HepG2 (cell line): ENCODE results near the gene MYO5B.

Source experiments
- CEBPB ChIP-seq: IDR thresholded peaks from 2 replicates; pipeline ENCODE4 v1.6.1; 2011; ENCODE audit warnings: low read depth, low read length, improper control_type of control experiment, borderline replicate concordance
- MED13 ChIP-seq: sonication (generic); formaldehyde crosslinking; IDR thresholded peaks from 2 replicates; pipeline ENCODE4 v1.5.0; 2020; ENCODE audit warnings: missing genetic modification reagents
- NR2F1 ChIP-seq, 2 experiments: fragments of 450-650 bp in 1 of 2; formaldehyde crosslinking in 1 of 2; IDR thresholded peaks; 2 replicates each; pipeline versions ENCODE4 v1.5.0 to v1.6.1; 2016 to 2020; ENCODE audit warnings: mild to moderate bottlenecking in 1 of 2, missing compliant biosample characterization in 1 of 2, missing genetic modification reagents in 1 of 2, moderate library complexity in 1 of 2
- POLR2A ChIP-seq, 2 experiments: IDR thresholded peaks; 2 replicates each; pipeline ENCODE4 v1.6.1; 2011; ENCODE audit warnings: low read depth in 2 of 2, low read length in 2 of 2, mild to moderate bottlenecking in 1 of 2, moderate library complexity in 1 of 2; ENCODE audit not compliant: insufficient read depth in 1 of 2
- ZFP36 ChIP-seq: fragments of 150-350 bp; IDR thresholded peaks from 2 replicates; pipeline ENCODE4 v1.6.1; 2018; ENCODE audit warnings: borderline replicate concordance, low read length, low read depth; ENCODE audit not compliant: partially characterized antibody
- ZNF30 ChIP-seq: sonication (generic); formaldehyde crosslinking; IDR thresholded peaks from 2 replicates; pipeline ENCODE4 v1.5.0; 2020; ENCODE audit warnings: mild to moderate bottlenecking, missing genetic modification reagents
- ZNF777 ChIP-seq: sonication (generic); formaldehyde crosslinking; IDR thresholded peaks from 2 replicates; pipeline ENCODE4 v1.4.0; 2020; ENCODE audit warnings: missing genetic modification reagents
- TF ChIP-seq, protein P1 (sequence below): sonication (generic); formaldehyde crosslinking; IDR thresholded peaks from 2 replicates; pipeline ENCODE4 v1.9.0; 2021; ENCODE audit warnings: missing genetic modification reagents, mild to moderate bottlenecking, borderline replicate concordance
- TF ChIP-seq, protein P2 (sequence below), 2 experiments: fragments of 450-650 bp in 1 of 2; sonication (generic) in 1 of 2; formaldehyde crosslinking in 1 of 2; IDR thresholded peaks; 2 replicates each; pipeline versions ENCODE4 v1.6.1 to v1.8.0; 2016 to 2022; ENCODE audit warnings: antibody characterized with exemption in 1 of 2, mild to moderate bottlenecking in 1 of 2, missing genetic modification reagents in 1 of 2

GRCh38 chr18:49857708-49858107, 337.2 kb downstream of the MYO5B start:
- TF ChIP-seq NR2F1 (CRISPR knock-in tag; IDR thresholded peaks at IDR 0.05), result no peak
- TF ChIP-seq POLR2A (IDR thresholded peaks at IDR 0.05; ENCODE audit: insufficient read depth in 1 of 2, low read depth in 2 of 2, low read length in 2 of 2), result no peak
- no peak for TF ChIP-seq CEBPB
- TF ChIP-seq, protein P1, sequence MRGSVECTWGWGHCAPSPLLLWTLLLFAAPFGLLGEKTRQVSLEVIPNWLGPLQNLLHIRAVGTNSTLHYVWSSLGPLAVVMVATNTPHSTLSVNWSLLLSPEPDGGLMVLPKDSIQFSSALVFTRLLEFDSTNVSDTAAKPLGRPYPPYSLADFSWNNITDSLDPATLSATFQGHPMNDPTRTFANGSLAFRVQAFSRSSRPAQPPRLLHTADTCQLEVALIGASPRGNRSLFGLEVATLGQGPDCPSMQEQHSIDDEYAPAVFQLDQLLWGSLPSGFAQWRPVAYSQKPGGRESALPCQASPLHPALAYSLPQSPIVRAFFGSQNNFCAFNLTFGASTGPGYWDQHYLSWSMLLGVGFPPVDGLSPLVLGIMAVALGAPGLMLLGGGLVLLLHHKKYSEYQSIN (CRISPR knock-in tag), result no peak
- no peak for TF ChIP-seq MED13 (CRISPR knock-in tag)
- TF ChIP-seq ZNF30 (CRISPR knock-in tag), result no peak
- TF ChIP-seq, protein P2, sequence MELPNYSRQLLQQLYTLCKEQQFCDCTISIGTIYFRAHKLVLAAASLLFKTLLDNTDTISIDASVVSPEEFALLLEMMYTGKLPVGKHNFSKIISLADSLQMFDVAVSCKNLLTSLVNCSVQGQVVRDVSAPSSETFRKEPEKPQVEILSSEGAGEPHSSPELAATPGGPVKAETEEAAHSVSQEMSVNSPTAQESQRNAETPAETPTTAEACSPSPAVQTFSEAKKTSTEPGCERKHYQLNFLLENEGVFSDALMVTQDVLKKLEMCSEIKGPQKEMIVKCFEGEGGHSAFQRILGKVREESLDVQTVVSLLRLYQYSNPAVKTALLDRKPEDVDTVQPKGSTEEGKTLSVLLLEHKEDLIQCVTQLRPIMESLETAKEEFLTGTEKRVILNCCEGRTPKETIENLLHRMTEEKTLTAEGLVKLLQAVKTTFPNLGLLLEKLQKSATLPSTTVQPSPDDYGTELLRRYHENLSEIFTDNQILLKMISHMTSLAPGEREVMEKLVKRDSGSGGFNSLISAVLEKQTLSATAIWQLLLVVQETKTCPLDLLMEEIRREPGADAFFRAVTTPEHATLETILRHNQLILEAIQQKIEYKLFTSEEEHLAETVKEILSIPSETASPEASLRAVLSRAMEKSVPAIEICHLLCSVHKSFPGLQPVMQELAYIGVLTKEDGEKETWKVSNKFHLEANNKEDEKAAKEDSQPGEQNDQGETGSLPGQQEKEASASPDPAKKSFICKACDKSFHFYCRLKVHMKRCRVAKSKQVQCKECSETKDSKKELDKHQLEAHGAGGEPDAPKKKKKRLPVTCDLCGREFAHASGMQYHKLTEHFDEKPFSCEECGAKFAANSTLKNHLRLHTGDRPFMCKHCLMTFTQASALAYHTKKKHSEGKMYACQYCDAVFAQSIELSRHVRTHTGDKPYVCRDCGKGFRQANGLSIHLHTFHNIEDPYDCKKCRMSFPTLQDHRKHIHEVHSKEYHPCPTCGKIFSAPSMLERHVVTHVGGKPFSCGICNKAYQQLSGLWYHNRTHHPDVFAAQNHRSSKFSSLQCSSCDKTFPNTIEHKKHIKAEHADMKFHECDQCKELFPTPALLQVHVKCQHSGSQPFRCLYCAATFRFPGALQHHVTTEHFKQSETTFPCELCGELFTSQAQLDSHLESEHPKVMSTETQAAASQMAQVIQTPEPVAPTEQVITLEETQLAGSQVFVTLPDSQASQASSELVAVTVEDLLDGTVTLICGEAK (IDR thresholded peaks at IDR 0.05), result no peak
- TF ChIP-seq, protein P2 (CRISPR knock-in tag; IDR thresholded peaks at IDR 0.05), result no peak
- TF ChIP-seq ZNF777 (CRISPR knock-in tag), result no peak
- TF ChIP-seq ZFP36, result no peak
